MM.1S (cell line): ENCODE results near the gene SSUH2.

ENCODE experiments used
- EZH2 ChIP-seq: fragments of 300-600 bp; sonication (generic); optimal IDR thresholded peaks from 2 replicates; pipeline ENCODE3; 2017; ENCODE audit warnings: low read depth, mild to moderate bottlenecking, antibody characterized with exemption, low read length, mixed read lengths
- TF ChIP-seq, protein P1 (sequence below): fragments of 300-600 bp; sonication (generic); IDR thresholded peaks from 2 replicates; pipeline ENCODE4 v1.5.1; 2016; ENCODE audit warnings: antibody characterized with exemption, low read length, mixed read lengths

DNA sequence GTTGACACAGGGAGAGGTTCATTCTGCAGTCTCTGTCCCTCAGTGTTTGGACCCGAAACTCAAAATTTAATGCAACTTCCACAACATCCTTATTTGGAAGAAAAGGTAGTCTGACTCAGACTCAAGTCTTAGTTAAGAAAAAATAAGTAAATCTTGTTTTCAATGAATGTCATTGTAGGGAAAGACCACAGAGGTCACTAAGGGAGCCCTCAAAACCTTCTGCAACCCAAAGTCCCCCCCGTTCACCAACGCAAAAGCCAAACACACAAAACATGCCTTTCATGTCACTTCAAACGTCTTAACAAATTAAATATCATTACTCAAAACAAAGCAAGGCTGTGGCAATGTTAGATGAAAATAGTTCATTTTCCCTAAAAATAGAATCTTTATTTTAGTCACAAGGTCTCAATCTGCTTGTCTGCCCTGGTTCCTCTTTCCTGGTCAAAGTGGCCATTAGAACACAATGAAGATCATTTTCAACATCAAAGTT is 20.9 kb upstream of the SSUH2 start:
- no peak for TF ChIP-seq EZH2
- TF ChIP-seq, protein P1, sequence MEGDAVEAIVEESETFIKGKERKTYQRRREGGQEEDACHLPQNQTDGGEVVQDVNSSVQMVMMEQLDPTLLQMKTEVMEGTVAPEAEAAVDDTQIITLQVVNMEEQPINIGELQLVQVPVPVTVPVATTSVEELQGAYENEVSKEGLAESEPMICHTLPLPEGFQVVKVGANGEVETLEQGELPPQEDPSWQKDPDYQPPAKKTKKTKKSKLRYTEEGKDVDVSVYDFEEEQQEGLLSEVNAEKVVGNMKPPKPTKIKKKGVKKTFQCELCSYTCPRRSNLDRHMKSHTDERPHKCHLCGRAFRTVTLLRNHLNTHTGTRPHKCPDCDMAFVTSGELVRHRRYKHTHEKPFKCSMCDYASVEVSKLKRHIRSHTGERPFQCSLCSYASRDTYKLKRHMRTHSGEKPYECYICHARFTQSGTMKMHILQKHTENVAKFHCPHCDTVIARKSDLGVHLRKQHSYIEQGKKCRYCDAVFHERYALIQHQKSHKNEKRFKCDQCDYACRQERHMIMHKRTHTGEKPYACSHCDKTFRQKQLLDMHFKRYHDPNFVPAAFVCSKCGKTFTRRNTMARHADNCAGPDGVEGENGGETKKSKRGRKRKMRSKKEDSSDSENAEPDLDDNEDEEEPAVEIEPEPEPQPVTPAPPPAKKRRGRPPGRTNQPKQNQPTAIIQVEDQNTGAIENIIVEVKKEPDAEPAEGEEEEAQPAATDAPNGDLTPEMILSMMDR, result no peak
